CD14-positive monocyte (primary cell): ENCODE data around the gene ZNF423. TPM values are rescaled to one million over a fixed set of nuclear protein-coding genes. Genes with fewer than 3 reads are reported as not detected.

Source experiments
- DNase-seq, 3 donors: peaks; one replicate each; pipeline ENCODE4 v3.0.0-alpha.2; 2011 to 2022
- H2AFZ ChIP-seq: 2 replicates; pipeline ENCODE4 v1.6.0; 2012; ENCODE audit warnings: mild to moderate bottlenecking, low read depth, low read length, inconsistent platforms; ENCODE audit not compliant: insufficient read depth, poor library complexity, severe bottlenecking
- H3K27ac ChIP-seq, 2 donors: 1 replicate in 1 of 2; 2 replicates in 1 of 2; pipeline ENCODE4 v1.5.1; 2012 to 2013; ENCODE audit warnings: low read length in 2 of 2, control low read depth in 1 of 2, inconsistent platforms in 1 of 2, low read depth in 1 of 2, mild to moderate bottlenecking in 1 of 2
- H3K27me3 ChIP-seq, 2 donors: one replicate each; pipeline versions ENCODE4 v1.6.0 to v1.6.1; 2011 to 2013; ENCODE audit warnings: low read length in 2 of 2; ENCODE audit not compliant: control insufficient read depth in 2 of 2, insufficient read depth in 2 of 2
- H3K36me3 ChIP-seq, 2 donors: replicated peaks in 1 of 2; 1 replicate in 1 of 2; 2 replicates in 1 of 2; pipeline versions ENCODE4 v1.5.1 to v1.6.1; 2012 to 2013; ENCODE audit warnings: low read length in 2 of 2, control low read depth in 1 of 2, inconsistent platforms in 1 of 2, mild to moderate bottlenecking in 1 of 2; ENCODE audit not compliant: insufficient read depth in 2 of 2, control insufficient read depth in 1 of 2
- H3K4me1 ChIP-seq, 2 donors: 1 replicate in 1 of 2; 2 replicates in 1 of 2; pipeline versions ENCODE4 v1.5.1 to v1.6.1; 2012 to 2013; ENCODE audit warnings: low read length in 2 of 2, control low read depth in 1 of 2, inconsistent platforms in 1 of 2, mild to moderate bottlenecking in 1 of 2, moderate library complexity in 1 of 2; ENCODE audit not compliant: insufficient read depth in 2 of 2, control insufficient read depth in 1 of 2
- H3K4me2 ChIP-seq: replicated peaks from 2 replicates; pipeline ENCODE3; 2012; ENCODE audit warnings: low read length, moderate library complexity, mild to moderate bottlenecking; ENCODE audit not compliant: poor library complexity, severe bottlenecking; ENCODE audit errors: extremely low read depth
- H3K4me3 ChIP-seq, 3 experiments: fragments of 200-600 bp in 1 of 3; sonication (generic) in 1 of 3; replicated peaks in 1 of 3; 1 replicate in 2 of 3; 2 replicates in 1 of 3; pipeline ENCODE4 v1.5.1; 2011 to 2013; ENCODE audit warnings: low read length in 3 of 3, mild to moderate bottlenecking in 3 of 3, control low read depth in 2 of 3, low read depth in 2 of 3, inconsistent platforms in 1 of 3, moderate library complexity in 1 of 3
- H3K79me2 ChIP-seq: 2 replicates; pipeline ENCODE4 v1.6.0; 2012; ENCODE audit warnings: mild to moderate bottlenecking, control low read depth, inconsistent platforms, low read length, moderate library complexity; ENCODE audit not compliant: insufficient read depth
- H3K9ac ChIP-seq: 2 replicates; pipeline ENCODE4 v1.6.0; 2017; ENCODE audit warnings: low read length, mild to moderate bottlenecking; ENCODE audit not compliant: insufficient read depth, poor library complexity, severe bottlenecking
- H3K9me3 ChIP-seq, 2 donors: replicated peaks in 1 of 2; 1 replicate in 1 of 2; 2 replicates in 1 of 2; pipeline versions ENCODE4 v1.5.1 to v1.6.1; 2012 to 2013; ENCODE audit warnings: low read length in 2 of 2, control low read depth in 1 of 2; ENCODE audit not compliant: control insufficient read depth in 1 of 2, insufficient read depth in 1 of 2
- H4K20me1 ChIP-seq: 2 replicates; pipeline ENCODE4 v1.6.0; 2012; ENCODE audit warnings: mild to moderate bottlenecking, low read length, control low read depth, moderate library complexity; ENCODE audit not compliant: insufficient read depth
- H3K27ac Mint-ChIP-seq, 7 donors: one replicate each; pipeline ENCODE4 v1.8.0; 2020; ENCODE audit warnings: mild to moderate bottlenecking in 7 of 7, mixed read lengths in 7 of 7, moderate library complexity in 6 of 7, inconsistent platforms in 2 of 7
- H3K27me3 Mint-ChIP-seq, 3 donors: one replicate each; pipeline ENCODE4 v1.8.0; 2021 to 2022; ENCODE audit warnings: low read depth in 3 of 3, mild to moderate bottlenecking in 3 of 3, mixed read lengths in 3 of 3, moderate library complexity in 3 of 3, inconsistent platforms in 1 of 3
- H3K36me3 Mint-ChIP-seq, 2 donors: one replicate each; pipeline ENCODE4 v1.8.0; 2020; ENCODE audit warnings: mixed read lengths in 2 of 2, inconsistent platforms in 1 of 2, mild to moderate bottlenecking in 1 of 2
- H3K4me1 Mint-ChIP-seq: one replicate; pipeline ENCODE4 v1.8.0; 2020; ENCODE audit warnings: mild to moderate bottlenecking, mixed read lengths
- H3K4me3 Mint-ChIP-seq, 2 donors: one replicate each; pipeline ENCODE4 v1.8.0; 2020; ENCODE audit warnings: mild to moderate bottlenecking in 2 of 2, mixed read lengths in 2 of 2, moderate library complexity in 1 of 2
- H3K9me3 Mint-ChIP-seq, 7 donors: one replicate each; pipeline ENCODE4 v1.8.0; 2020 to 2022; ENCODE audit warnings: mixed read lengths in 7 of 7, mild to moderate bottlenecking in 6 of 7, moderate library complexity in 6 of 7, inconsistent platforms in 2 of 7
- CTCF ChIP-seq: fragments of 200-600 bp; IDR thresholded peaks from one replicate; pipeline ENCODE4 v1.8.0; 2022; ENCODE audit warnings: antibody characterized with exemption, mild to moderate bottlenecking
- whole genome bisulfite sequencing: methylation state at CpG from one replicate; pipeline ENCODE4 v1.1.5; 2013; ENCODE audit warnings: missing lambda C conversion rate; ENCODE audit not compliant: insufficient coverage; 5-methylcytosine and 5-hydroxymethylcytosine counted together
- intact Hi-C, 2 donors: fragments of 100-400 bp; cut with micrococcal nuclease; formaldehyde crosslinking; loops; one replicate each; pipeline versions ENCODE4 v1.15.0 to v1.15.1; 2023
- polyA plus RNA-seq, 3 donors: library from polyadenylated mRNA; depleted of rRNA in 1 of 3; unstranded in 2 of 3; stranded (reverse) in 1 of 3; fragments of 300-500 nt in 2 of 3; fragments of >200 nt in 1 of 3; fragmentation: Illumina TruSeq in 2 of 3; gene quantifications; 1 replicate in 2 of 3; 2 replicates in 1 of 3; pipeline ENCODE4 v1.2.3, GENCODE V29; 2012 to 2021

Gene ZNF423
- polyA plus RNA-seq, 3 donors: not detected

DNA sequence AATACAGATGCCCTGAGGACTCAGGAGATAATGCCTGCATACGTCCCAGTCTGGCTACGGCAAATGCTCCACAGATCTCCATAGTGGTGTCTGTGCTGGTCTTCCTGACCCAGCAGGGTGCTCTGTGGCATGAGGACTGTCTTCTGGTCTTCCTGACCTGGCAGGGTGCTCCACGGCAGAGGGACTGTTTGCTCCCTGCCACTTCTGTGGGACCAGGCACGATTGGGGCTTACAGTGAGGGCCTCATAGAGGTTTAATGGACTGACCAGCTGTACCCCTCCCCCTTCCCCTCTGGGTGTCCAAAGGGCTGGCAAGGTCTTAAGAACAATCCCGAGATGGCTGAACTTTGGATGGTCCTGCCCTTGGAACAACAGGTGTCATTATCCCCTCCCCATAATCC is 359.3 kb downstream of the ZNF423 start:
- Histone ChIP-seq H3K4me1 (peaks cover 0 to 7% of the 10 kb centered on the region in 2 donors), H4K20me1 (no peaks in the 10 kb centered on the region), H3K79me2 (no peaks in the 10 kb centered on the region), H2AFZ (no peak overlapping the region), H3K9me3 (no peaks in the 10 kb centered on the region), H3K9ac (no peak overlapping the region), H3K27me3 (no peaks in the 10 kb centered on the region), H3K27ac (no peak overlapping the region), H3K4me3 (no peak overlapping the region), H3K36me3 (no peaks in the 10 kb centered on the region), H3K4me2 (no peak overlapping the region)
- peaks cover 0 to 11% (median 0%) of the 10 kb centered on the region in 3 donors for H3K27me3 Mint-ChIP-seq
- intact Hi-C loops: loop anchor here in 1 of 2 donors (10.0 kb wide), 1 partner anchor 98 kb away; no protein-coding TSS in a partner anchor
- DNase-seq: no peak
- no peak overlapping the region for H3K4me3 Mint-ChIP-seq
- H3K4me1 Mint-ChIP-seq: peaks cover 2% of the 10 kb centered on the region
- 93% methylated on average over 5 of the region's 5 CpGs for WGBS
- no peak overlapping the region for H3K27ac Mint-ChIP-seq
- TF ChIP-seq CTCF: no peak
- no peaks in the 10 kb centered on the region for H3K36me3 Mint-ChIP-seq
- H3K9me3 Mint-ChIP-seq: peaks cover 0 to 5% (median 0%) of the 10 kb centered on the region in 7 donors

DNA sequence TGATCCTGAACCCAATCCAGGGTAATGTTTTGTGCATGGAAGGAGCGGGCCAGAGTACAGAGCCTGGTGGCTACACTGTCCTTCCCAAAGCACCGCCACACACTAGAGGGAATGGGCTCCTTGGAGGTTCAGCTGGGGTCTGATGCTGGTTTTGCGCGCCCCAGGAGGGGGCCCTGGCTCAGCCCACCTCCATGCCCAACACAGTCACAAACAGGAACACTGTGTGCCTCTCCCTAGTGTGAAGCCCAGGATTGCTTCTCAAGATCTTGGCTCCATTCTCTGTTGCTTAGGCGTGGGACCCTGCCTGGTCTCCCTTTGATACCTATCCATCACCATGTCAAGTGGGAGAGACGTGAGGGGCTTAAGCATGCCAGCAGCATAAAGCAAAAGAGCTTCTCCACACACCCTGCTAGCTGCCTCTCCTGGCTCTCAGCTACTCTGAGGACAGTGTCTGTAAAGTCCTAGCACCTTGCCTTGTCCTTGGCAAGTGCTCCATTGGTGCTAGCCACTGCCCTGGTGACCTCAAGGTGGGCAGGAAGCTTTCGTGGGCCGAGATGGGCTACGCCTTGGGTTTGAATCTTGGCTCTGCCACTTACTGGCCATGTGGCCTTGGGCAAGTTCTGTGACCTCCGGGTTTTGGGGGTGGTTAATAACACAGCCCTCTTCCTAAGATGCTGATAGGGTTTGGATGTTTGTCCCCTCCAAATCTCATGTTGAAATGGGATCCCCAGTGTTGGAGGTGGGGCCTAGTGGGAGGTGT is 360.1 kb downstream of the ZNF423 start:
- no peak for DNase-seq
- no peak overlapping the region for H3K4me2 ChIP-seq
- H2AFZ ChIP-seq: no peak overlapping the region
- Mint-ChIP-seq H3K36me3 (no peaks in the 10 kb centered on the region), H3K27ac (no peak overlapping the region), H3K4me1 (peaks cover 2% of the 10 kb centered on the region), H3K27me3 (peaks cover 0 to 13% (median 0%) of the 10 kb centered on the region in 3 donors), H3K4me3 (no peak overlapping the region), H3K9me3 (peaks cover 0 to 5% (median 0%) of the 10 kb centered on the region in 7 donors)
- no peaks in the 10 kb centered on the region for H3K27me3 ChIP-seq
- no peak overlapping the region for H3K4me3 ChIP-seq
- H3K9ac ChIP-seq: no peak overlapping the region
- peaks cover 0 to 7% of the 10 kb centered on the region in 2 donors for H3K4me1 ChIP-seq
- no peak overlapping the region for H3K27ac ChIP-seq
- intact Hi-C loops: loop anchor here in 1 of 2 donors (10.0 kb wide), 1 partner anchor 99 kb away; no protein-coding TSS in a partner anchor
- H3K9me3 ChIP-seq: no peaks in the 10 kb centered on the region
- H4K20me1 ChIP-seq: no peaks in the 10 kb centered on the region
- no peaks in the 10 kb centered on the region for H3K79me2 ChIP-seq
- no peak for TF ChIP-seq CTCF
- H3K36me3 ChIP-seq: no peaks in the 10 kb centered on the region
- 94% methylated on average over 10 of the region's 10 CpGs for WGBS
